Endodermal cell (in vitro differentiated cells): Measurements from ENCODE around the gene RPTN. TPM values are rescaled to one million over a fixed set of nuclear protein-coding genes. Genes with fewer than 3 reads are reported as not detected.

Experiments used
- DNase-seq: peaks from one replicate; pipeline ENCODE4 v3.0.0-alpha.2; 2017
- H3K27ac ChIP-seq: 2 replicates; pipeline ENCODE4 v1.5.1; 2013; ENCODE audit warnings: mild to moderate bottlenecking, low read depth, low read length, moderate library complexity
- H3K27me3 ChIP-seq: 2 replicates; pipeline ENCODE4 v1.6.1; 2013; ENCODE audit warnings: mild to moderate bottlenecking, low read length, moderate library complexity; ENCODE audit not compliant: insufficient read depth, control insufficient read depth, poor library complexity, severe bottlenecking
- H3K36me3 ChIP-seq: 2 replicates; pipeline ENCODE4 v1.7.0; 2013; ENCODE audit warnings: mild to moderate bottlenecking, low read length, moderate library complexity; ENCODE audit not compliant: control insufficient read depth, insufficient read depth
- H3K4me1 ChIP-seq: one replicate; pipeline ENCODE4 v1.7.0; 2013; ENCODE audit warnings: low read length; ENCODE audit not compliant: control insufficient read depth, insufficient read depth
- H3K4me3 ChIP-seq: 2 replicates; pipeline ENCODE4 v1.5.1; 2013; ENCODE audit warnings: mild to moderate bottlenecking, low read length, moderate library complexity
- H3K9ac ChIP-seq: 2 replicates; pipeline ENCODE4 v1.6.1; 2013; ENCODE audit warnings: mild to moderate bottlenecking, low read length, moderate library complexity; ENCODE audit not compliant: poor library complexity, severe bottlenecking; ENCODE audit errors: extremely low read depth
- H3K9me3 ChIP-seq: 2 replicates; pipeline ENCODE4 v1.6.1; 2013; ENCODE audit warnings: mild to moderate bottlenecking, low read length, moderate library complexity; ENCODE audit not compliant: control insufficient read depth
- H3K27ac Mint-ChIP-seq: 2 replicates; pipeline ENCODE4 v1.8.0; 2020; ENCODE audit warnings: mixed read lengths
- H3K27me3 Mint-ChIP-seq: 2 replicates; pipeline ENCODE4 v1.8.0; 2021; ENCODE audit warnings: mild to moderate bottlenecking, mixed read lengths; ENCODE audit not compliant: insufficient read depth
- H3K36me3 Mint-ChIP-seq: 2 replicates; pipeline ENCODE4 v1.8.0; 2020; ENCODE audit warnings: low read depth, mixed read lengths
- H3K4me1 Mint-ChIP-seq: 2 replicates; pipeline ENCODE4 v1.8.0; 2020; ENCODE audit warnings: mixed read lengths
- H3K4me3 Mint-ChIP-seq: 2 replicates; pipeline ENCODE4 v1.8.0; 2020; ENCODE audit warnings: mild to moderate bottlenecking, moderate library complexity, mixed read lengths
- H3K9me3 Mint-ChIP-seq: 2 replicates; pipeline ENCODE4 v1.8.0; 2020; ENCODE audit warnings: mild to moderate bottlenecking, mixed read lengths
- CTCF ChIP-seq: fragments of 200-600 bp; sonication (generic); conservative IDR thresholded peaks from 2 replicates; pipeline ENCODE4 v1.5.0; 2021; ENCODE audit warnings: antibody characterized with exemption, mild to moderate bottlenecking
- WGBS, 2 experiments: methylation state at CpG; one replicate each; pipeline versions ENCODE4 v1.1.5 to v1.1.7; 2013; ENCODE audit warnings: missing lambda C conversion rate in 2 of 2, mixed read lengths in 1 of 2; ENCODE audit not compliant: insufficient coverage in 1 of 2, insufficient read length in 1 of 2; 5-methylcytosine and 5-hydroxymethylcytosine counted together
- total RNA-seq, 2 donors: library from RNA; stranded (reverse); fragmentation: NEBNext Ultra II Directional in 1 of 2; extraction: Animal tissue kit (Norgen Biotek cat#: 25700) in 1 of 2; gene quantifications; 2 replicates in 1 of 2; 3 replicates in 1 of 2; pipeline ENCODE4 v1.2.1, GENCODE V29; 2021

Gene RPTN
- total RNA-seq, 2 donors from 2014 or later: not detected

GRCh38 chr1:152189657-152190442 is 30.8 kb upstream of the RPTN start:
- TF ChIP-seq CTCF: peak; percentile 77
- no peaks in the 10 kb centered on the region for H3K36me3 ChIP-seq
- no peaks in the 10 kb centered on the region for H3K9me3 ChIP-seq
- H3K4me1 ChIP-seq: no peaks in the 10 kb centered on the region
- H3K9ac ChIP-seq: no peak overlapping the region
- Mint-ChIP-seq H3K4me3 (no peak overlapping the region), H3K4me1 (no peaks in the 10 kb centered on the region), H3K27ac (no peak overlapping the region), H3K9me3 (peaks cover 11% of the 10 kb centered on the region), H3K27me3 (peaks cover 5% of the 10 kb centered on the region), H3K36me3 (no peaks in the 10 kb centered on the region)
- no peak overlapping the region for H3K4me3 ChIP-seq
- no peak overlapping the region for H3K27ac ChIP-seq
- DNase-seq: peak; percentile 81
- no peaks in the 10 kb centered on the region for H3K27me3 ChIP-seq
- WGBS, 2 experiments: 37 to 88% methylated on average over 1 to 8 of the region's 9 CpGs

GRCh38 chr1:152188673-152189591 is 29.9 kb upstream of the RPTN start:
- TF ChIP-seq CTCF: peak; percentile 74
- Mint-ChIP-seq H3K4me1 (no peaks in the 10 kb centered on the region), H3K4me3 (no peak overlapping the region), H3K9me3 (peaks cover 8% of the 10 kb centered on the region), H3K27me3 (peaks cover 8% of the 10 kb centered on the region), H3K36me3 (no peaks in the 10 kb centered on the region), H3K27ac (no peak overlapping the region)
- Histone ChIP-seq H3K27ac (no peak overlapping the region), H3K27me3 (no peaks in the 10 kb centered on the region), H3K9ac (no peak overlapping the region), H3K4me3 (no peak overlapping the region), H3K36me3 (no peaks in the 10 kb centered on the region), H3K9me3 (no peaks in the 10 kb centered on the region), H3K4me1 (no peaks in the 10 kb centered on the region)
- WGBS, 2 experiments: 81 to 85% methylated on average over 49 to 62 of the region's 62 CpGs
- DNase-seq: peak; percentile 82

GRCh38 chr1:152186556-152187285 is 27.7 kb upstream of the RPTN start:
- Histone ChIP-seq H3K27me3 (no peaks in the 10 kb centered on the region), H3K4me1 (no peaks in the 10 kb centered on the region), H3K9ac (no peak overlapping the region), H3K27ac (no peak overlapping the region), H3K36me3 (no peaks in the 10 kb centered on the region), H3K4me3 (no peak overlapping the region), H3K9me3 (no peaks in the 10 kb centered on the region)
- Mint-ChIP-seq H3K27ac (no peak overlapping the region), H3K4me1 (no peaks in the 10 kb centered on the region), H3K27me3 (peaks cover 8% of the 10 kb centered on the region), H3K36me3 (no peaks in the 10 kb centered on the region), H3K9me3 (no peaks in the 10 kb centered on the region), H3K4me3 (no peak overlapping the region)
- WGBS, 2 experiments: 40 to 62% methylated on average over 1 to 4 of the region's 5 CpGs
- no peak for DNase-seq
- no peak for TF ChIP-seq CTCF
